GM23338 (cell line): ENCODE results near the gene ABAT.

Experiments used
- CTCF ChIP-seq, 2 experiments: fragments of 200-600 bp in 1 of 2; sonication (generic) in 1 of 2; conservative IDR thresholded peaks; 2 replicates each; pipeline versions ENCODE4 v1.5.1 to v1.6.1; 2016 to 2017; ENCODE audit warnings: antibody characterized with exemption in 2 of 2, low read depth in 2 of 2, mild to moderate bottlenecking in 2 of 2, moderate library complexity in 1 of 2
- EZH2 ChIP-seq: fragments of 200-600 bp; sonication (generic); IDR thresholded peaks from one replicate; pipeline ENCODE4 v1.8.0; 2017; ENCODE audit warnings: antibody characterized with exemption, mild to moderate bottlenecking, low read depth; ENCODE audit not compliant: unreplicated experiment
- NANOG ChIP-seq: IDR thresholded peaks from 2 replicates; pipeline ENCODE4 v1.6.1; 2016; ENCODE audit warnings: antibody characterized with exemption, borderline replicate concordance

GRCh38 chr16:8774208-8774607 is 99.8 kb downstream of the ABAT start:
- TF ChIP-seq CTCF (conservative IDR thresholded peaks at IDR 0.05; ENCODE audit: low read depth in 2 of 2), result no peak
- no peak for TF ChIP-seq EZH2
- no peak for TF ChIP-seq NANOG
